HFFc6 (cell line): Measurements from ENCODE around the gene MOV10L1. TPM values are rescaled to one million over a fixed set of nuclear protein-coding genes. Genes with fewer than 3 reads are reported as not detected.

Source experiments
- DNase-seq: peaks from one replicate; pipeline ENCODE4 v3.0.0-alpha.2; 2018
- H3K27ac Mint-ChIP-seq: 2 replicates; pipeline ENCODE4 v1.8.0; 2020; ENCODE audit warnings: mild to moderate bottlenecking, mixed read lengths
- H3K27me3 Mint-ChIP-seq: 2 replicates; pipeline ENCODE4 v1.8.0; 2021; ENCODE audit warnings: mild to moderate bottlenecking, moderate library complexity, mixed read lengths; ENCODE audit not compliant: insufficient read depth
- H3K36me3 Mint-ChIP-seq: 2 replicates; pipeline ENCODE4 v1.8.0; 2021; ENCODE audit warnings: low read depth, mixed read lengths
- H3K4me1 Mint-ChIP-seq: 2 replicates; pipeline ENCODE4 v1.8.0; 2020; ENCODE audit warnings: low read depth, mixed read lengths
- H3K4me3 Mint-ChIP-seq: 2 replicates; pipeline ENCODE4 v1.8.0; 2020; ENCODE audit warnings: mild to moderate bottlenecking, moderate library complexity, mixed read lengths
- H3K9me3 Mint-ChIP-seq: 2 replicates; pipeline ENCODE4 v1.8.0; 2020; ENCODE audit warnings: mild to moderate bottlenecking, mixed read lengths
- CTCF ChIP-seq: fragments of 200-600 bp; sonication (generic); IDR thresholded peaks from 2 replicates; pipeline ENCODE4 v1.5.0; 2021; ENCODE audit warnings: antibody characterized with exemption, mild to moderate bottlenecking
- total RNA-seq, 6 experiments: library from RNA; stranded (reverse); fragmentation: NEBNext Ultra II Directional; extraction: Animal tissue kit (Norgen Biotek cat#: 25700); gene quantifications; 2 replicates in 1 of 6; 3 replicates in 5 of 6; pipeline ENCODE4 v1.2.3, GENCODE V29; 2021

The MOV10L1 gene
- total RNA-seq, 6 experiments from 2014 or later = 0.09 to 1.3 (median 0.26) TPM

- H3K27me3 Mint-ChIP-seq = peaks cover 28% of the 10 kb centered on the region
- TF ChIP-seq CTCF = no peak
- H3K27ac Mint-ChIP-seq = peak within 1 kb of the TSS; percentile 49; the same call in 1 of the 2 replicates
Measured at GRCh38 chr22:50170453-50171318, 80.9 kb downstream of the MOV10L1 start, which contains the start of gene PANX2. Gene PANX2, plus strand, starts transcription at chr22:50170731. Its CDS starts 0 bp downstream, at chr22:50170731.

GRCh38 chr22:50171319-50171964 lies 81.6 kb downstream of the MOV10L1 start:
- H3K9me3 Mint-ChIP-seq = no peaks in the 10 kb centered on the region
- peak overlapping the region; percentile 76 for H3K4me3 Mint-ChIP-seq
- TF ChIP-seq CTCF = no peak
- DNase-seq = no peak
- no peaks in the 10 kb centered on the region for H3K4me1 Mint-ChIP-seq
- H3K27ac Mint-ChIP-seq = peak overlapping the region; percentile 49; the same call in 1 of the 2 replicates
- H3K36me3 Mint-ChIP-seq = no peaks in the 10 kb centered on the region
- peaks cover 28% of the 10 kb centered on the region for H3K27me3 Mint-ChIP-seq

More at GRCh38 chr22:50170453-50171318, 80.9 kb downstream of the MOV10L1 start, which contains the start of gene PANX2:
- no peaks in the 10 kb centered on the region for H3K4me1 Mint-ChIP-seq
- no peaks in the 10 kb centered on the region for H3K36me3 Mint-ChIP-seq
- H3K9me3 Mint-ChIP-seq = no peaks in the 10 kb centered on the region
- no peak for DNase-seq
- H3K4me3 Mint-ChIP-seq = peak within 1 kb of the TSS; percentile 76

GRCh38 chr22:50171965-50172421 lies 82.2 kb downstream of the MOV10L1 start:
- Mint-ChIP-seq H3K27ac (no peak overlapping the region), H3K36me3 (no peaks in the 10 kb centered on the region), H3K9me3 (no peaks in the 10 kb centered on the region), H3K27me3 (peaks cover 28% of the 10 kb centered on the region), H3K4me1 (no peaks in the 10 kb centered on the region), H3K4me3 (no peak overlapping the region)
- no peak for TF ChIP-seq CTCF
- DNase-seq = no peak

GRCh38 chr22:50173311-50173982 lies 83.6 kb downstream of the MOV10L1 start:
- H3K4me3 Mint-ChIP-seq = no peak overlapping the region
- H3K36me3 Mint-ChIP-seq = no peaks in the 10 kb centered on the region
- no peak overlapping the region for H3K27ac Mint-ChIP-seq
- peaks cover 25% of the 10 kb centered on the region for H3K27me3 Mint-ChIP-seq
- no peak for TF ChIP-seq CTCF
- no peak for DNase-seq
- H3K9me3 Mint-ChIP-seq = no peaks in the 10 kb centered on the region
- H3K4me1 Mint-ChIP-seq = no peaks in the 10 kb centered on the region

- no peaks in the 10 kb centered on the region for H3K9me3 Mint-ChIP-seq
- DNase-seq = no peak
- H3K27ac Mint-ChIP-seq = no peak overlapping the region
- H3K36me3 Mint-ChIP-seq = no peaks in the 10 kb centered on the region
- no peaks in the 10 kb centered on the region for H3K4me1 Mint-ChIP-seq
- no peak overlapping the region for H3K4me3 Mint-ChIP-seq
- H3K27me3 Mint-ChIP-seq = peaks cover 20% of the 10 kb centered on the region
- no peak for TF ChIP-seq CTCF
Measured at GRCh38 chr22:50173983-50174355, 84.2 kb downstream of the MOV10L1 start.
